ENCODE measurements around the gene FCHSD2.
A peak's percentile ranks its signal among the peaks of the same experiment; 100 is the strongest.
"Not testable (repeated sequence)": the region's sequence is repeated elsewhere in the genome, so short reads cannot be mapped to it uniquely, and the experiment has no call there.

Gene FCHSD2

GRCh38 chr11:73072935-73073481, 69.1 kb downstream of the FCHSD2 start:
- peak overlapping the region; percentile 34 to 63 for H3K27ac ChIP-seq (ENCODE audit: low read depth in 2 of 2, low read length in 2 of 2)
- H3K9me3 ChIP-seq (ENCODE audit: control insufficient read depth in 2 of 2, low read length in 2 of 2), result peaks cover 0 to 4% of the 10 kb centered on the region in 2 donors
- no peaks in the 10 kb centered on the region for H3K27me3 ChIP-seq (ENCODE audit: control insufficient read depth in 2 of 2, insufficient read depth in 2 of 2, low read length in 2 of 2)
- H3K36me3 ChIP-seq (ENCODE audit: control insufficient read depth in 2 of 2, insufficient read depth in 2 of 2, low read length in 2 of 2), result peaks cover 4% of the 10 kb centered on the region in 2 donors
- H3K4me1 ChIP-seq (ENCODE audit: control insufficient read depth in 2 of 2, insufficient read depth in 2 of 2, low read length in 2 of 2), result peaks cover 7 to 14% of the 10 kb centered on the region in 2 donors
- peak overlapping the region; percentile 4 to 26 for H3K4me3 ChIP-seq (ENCODE audit: low read length in 2 of 2)
- H3K9ac ChIP-seq (ENCODE audit: low read depth in 1 of 2, low read length in 2 of 2), result no peak overlapping the region

DNA sequence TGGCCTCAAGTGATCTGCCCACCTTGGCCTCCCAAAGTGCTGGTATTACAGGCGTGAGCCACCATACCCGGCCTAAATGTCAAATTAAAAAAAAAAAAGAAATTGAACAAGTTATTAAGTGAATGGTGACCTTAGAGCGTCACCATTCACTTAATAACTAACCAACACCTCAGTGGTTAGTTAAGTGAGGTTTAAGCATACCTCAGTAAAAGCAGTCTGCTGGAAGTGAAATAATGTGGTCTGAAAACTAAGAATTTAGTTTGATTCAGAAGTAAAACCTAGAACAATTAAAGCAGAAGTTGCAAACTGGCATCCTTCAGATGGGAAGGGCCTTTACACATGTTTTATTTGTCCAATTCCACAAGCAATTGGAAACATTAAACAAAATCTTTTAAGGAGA, 71.5 kb downstream of the FCHSD2 start:
- no peaks in the 10 kb centered on the region for H3K36me3 ChIP-seq (ENCODE audit: control insufficient read depth in 2 of 2, insufficient read depth in 2 of 2, low read length in 2 of 2)
- H3K4me3 ChIP-seq (ENCODE audit: low read length in 2 of 2), result no peak overlapping the region
- peaks cover 7 to 14% of the 10 kb centered on the region in 2 donors for H3K4me1 ChIP-seq (ENCODE audit: control insufficient read depth in 2 of 2, insufficient read depth in 2 of 2, low read length in 2 of 2)
- H3K27me3 ChIP-seq (ENCODE audit: control insufficient read depth in 2 of 2, insufficient read depth in 2 of 2, low read length in 2 of 2), result no peaks in the 10 kb centered on the region
- H3K27ac ChIP-seq (ENCODE audit: low read depth in 2 of 2, low read length in 2 of 2), result no peak overlapping the region
- H3K9ac ChIP-seq (ENCODE audit: low read depth in 1 of 2, low read length in 2 of 2), result no peak overlapping the region
- no peaks in the 10 kb centered on the region for H3K9me3 ChIP-seq (ENCODE audit: control insufficient read depth in 2 of 2, low read length in 2 of 2)

DNA sequence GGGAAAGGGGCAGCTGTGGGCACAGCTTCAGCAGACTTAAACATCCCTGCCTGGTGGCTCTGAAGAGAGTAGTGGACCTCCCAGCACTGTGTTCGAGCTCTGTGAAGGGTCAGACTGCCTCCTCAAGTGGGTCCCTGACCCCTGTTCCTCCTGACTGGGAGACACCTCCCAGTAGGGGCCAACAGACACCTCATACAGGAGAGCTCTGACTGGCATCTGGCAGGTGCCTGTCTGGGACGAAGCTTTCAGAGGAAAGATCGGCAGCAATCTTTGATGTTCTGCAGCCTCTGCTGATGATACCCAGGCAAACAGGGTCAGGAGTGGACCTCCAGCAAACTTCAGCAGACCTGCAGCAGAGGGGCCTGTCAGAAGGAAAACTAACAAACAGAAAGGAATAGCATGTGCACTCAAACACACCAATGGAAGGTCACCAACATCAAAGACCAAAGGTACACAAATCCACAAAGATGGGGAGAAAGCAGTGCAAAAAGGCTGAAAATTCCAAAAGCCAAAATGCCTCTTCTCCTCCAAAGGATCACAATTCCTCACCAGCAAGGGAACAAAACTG, 80.2 kb downstream of the FCHSD2 start:
- H3K9ac ChIP-seq (ENCODE audit: low read depth in 1 of 2, low read length in 2 of 2); H3K27ac ChIP-seq (ENCODE audit: low read depth in 2 of 2, low read length in 2 of 2); H3K4me3 ChIP-seq (ENCODE audit: low read length in 2 of 2); H3K9me3 ChIP-seq (ENCODE audit: control insufficient read depth in 2 of 2, low read length in 2 of 2); H3K4me1 ChIP-seq (ENCODE audit: control insufficient read depth in 2 of 2, insufficient read depth in 2 of 2, low read length in 2 of 2); H3K27me3 ChIP-seq (ENCODE audit: control insufficient read depth in 2 of 2, insufficient read depth in 2 of 2, low read length in 2 of 2); H3K36me3 ChIP-seq (ENCODE audit: control insufficient read depth in 2 of 2, insufficient read depth in 2 of 2, low read length in 2 of 2): not testable (repeated sequence)

DNA sequence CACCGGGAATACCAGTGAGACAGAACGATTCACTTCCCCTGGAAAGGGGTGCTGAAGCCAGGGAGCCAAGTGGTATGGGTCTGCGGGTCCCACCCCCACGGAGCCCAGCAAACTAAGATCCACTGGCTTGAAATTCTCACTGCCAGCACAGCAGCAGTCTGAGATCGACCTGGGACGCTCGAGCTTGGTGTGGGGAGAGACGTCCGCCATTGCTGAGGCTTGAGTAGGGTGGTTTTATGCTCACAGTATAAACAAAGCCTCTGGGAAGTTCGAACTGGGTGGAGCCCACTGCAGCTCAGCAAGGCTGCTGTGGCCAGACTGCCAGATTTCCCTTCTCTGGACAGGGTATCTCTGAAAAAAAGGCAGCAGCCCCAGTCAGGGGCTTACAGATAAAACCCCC, 80.7 kb downstream of the FCHSD2 start:
- not testable (repeated sequence) for H3K4me3 ChIP-seq (ENCODE audit: low read length in 2 of 2); H3K9me3 ChIP-seq (ENCODE audit: control insufficient read depth in 2 of 2, low read length in 2 of 2); H3K4me1 ChIP-seq (ENCODE audit: control insufficient read depth in 2 of 2, insufficient read depth in 2 of 2, low read length in 2 of 2); H3K36me3 ChIP-seq (ENCODE audit: control insufficient read depth in 2 of 2, insufficient read depth in 2 of 2, low read length in 2 of 2); H3K27me3 ChIP-seq (ENCODE audit: control insufficient read depth in 2 of 2, insufficient read depth in 2 of 2, low read length in 2 of 2); H3K9ac ChIP-seq (ENCODE audit: low read depth in 1 of 2, low read length in 2 of 2); H3K27ac ChIP-seq (ENCODE audit: low read depth in 2 of 2, low read length in 2 of 2)

GRCh38 chr11:73059915-73060314, 82.2 kb downstream of the FCHSD2 start:
- H3K9me3 ChIP-seq (ENCODE audit: control insufficient read depth in 2 of 2, low read length in 2 of 2), result no peaks in the 10 kb centered on the region
- H3K9ac ChIP-seq (ENCODE audit: low read depth in 1 of 2, low read length in 2 of 2), result no peak overlapping the region
- no peaks in the 10 kb centered on the region for H3K4me1 ChIP-seq (ENCODE audit: control insufficient read depth in 2 of 2, insufficient read depth in 2 of 2, low read length in 2 of 2)
- H3K27ac ChIP-seq (ENCODE audit: low read depth in 2 of 2, low read length in 2 of 2), result no peak overlapping the region
- H3K4me3 ChIP-seq (ENCODE audit: low read length in 2 of 2), result no peak overlapping the region
- no peaks in the 10 kb centered on the region for H3K27me3 ChIP-seq (ENCODE audit: control insufficient read depth in 2 of 2, insufficient read depth in 2 of 2, low read length in 2 of 2)
- H3K36me3 ChIP-seq (ENCODE audit: control insufficient read depth in 2 of 2, insufficient read depth in 2 of 2, low read length in 2 of 2), result no peaks in the 10 kb centered on the region

DNA sequence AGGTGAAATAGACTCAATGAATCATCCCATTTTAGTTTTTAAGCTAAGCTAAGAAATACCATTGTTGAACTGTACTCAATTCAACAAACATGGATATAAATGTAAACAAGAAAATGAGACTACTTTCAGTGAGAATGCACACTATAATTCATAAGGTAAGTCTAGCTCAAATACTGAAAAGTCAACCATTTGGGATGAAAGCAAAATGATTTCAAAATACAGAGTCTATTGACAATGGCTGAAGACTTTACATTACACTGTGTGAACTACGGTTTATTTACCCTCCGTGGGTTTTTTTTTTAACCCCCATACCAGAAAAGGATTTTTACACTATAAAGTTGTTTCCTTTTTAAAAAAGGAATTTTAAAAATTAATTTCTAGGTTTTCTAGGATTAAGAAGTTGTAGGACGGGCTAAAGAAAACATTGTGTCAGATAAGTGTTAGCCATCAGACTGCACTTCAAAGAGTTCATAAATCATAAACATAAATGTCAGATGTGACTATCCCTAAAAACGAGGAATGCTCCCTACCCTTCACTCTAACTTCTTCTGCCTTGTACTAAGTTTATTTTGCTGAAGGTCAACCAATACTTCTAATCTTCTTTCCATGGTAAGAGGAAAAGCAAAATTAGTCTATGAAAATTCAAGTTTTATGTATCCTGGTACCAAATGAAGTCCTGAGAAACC, 83.0 kb downstream of the FCHSD2 start:
- no peak overlapping the region for H3K4me3 ChIP-seq (ENCODE audit: low read length in 2 of 2)
- no peaks in the 10 kb centered on the region for H3K36me3 ChIP-seq (ENCODE audit: control insufficient read depth in 2 of 2, insufficient read depth in 2 of 2, low read length in 2 of 2)
- no peaks in the 10 kb centered on the region for H3K27me3 ChIP-seq (ENCODE audit: control insufficient read depth in 2 of 2, insufficient read depth in 2 of 2, low read length in 2 of 2)
- H3K9me3 ChIP-seq (ENCODE audit: control insufficient read depth in 2 of 2, low read length in 2 of 2), result no peaks in the 10 kb centered on the region
- no peak overlapping the region for H3K9ac ChIP-seq (ENCODE audit: low read depth in 1 of 2, low read length in 2 of 2)
- no peak overlapping the region for H3K27ac ChIP-seq (ENCODE audit: low read depth in 2 of 2, low read length in 2 of 2)
- H3K4me1 ChIP-seq (ENCODE audit: control insufficient read depth in 2 of 2, insufficient read depth in 2 of 2, low read length in 2 of 2), result no peaks in the 10 kb centered on the region

- Histone ChIP-seq H3K27me3 (ENCODE audit: control insufficient read depth in 2 of 2, insufficient read depth in 2 of 2, low read length in 2 of 2) (no peaks in the 10 kb centered on the region), H3K36me3 (ENCODE audit: control insufficient read depth in 2 of 2, insufficient read depth in 2 of 2, low read length in 2 of 2) (no peaks in the 10 kb centered on the region), H3K4me3 (ENCODE audit: low read length in 2 of 2) (no peak overlapping the region), H3K9me3 (ENCODE audit: control insufficient read depth in 2 of 2, low read length in 2 of 2) (no peaks in the 10 kb centered on the region), H3K4me1 (ENCODE audit: control insufficient read depth in 2 of 2, insufficient read depth in 2 of 2, low read length in 2 of 2) (no peaks in the 10 kb centered on the region), H3K27ac (ENCODE audit: low read depth in 2 of 2, low read length in 2 of 2) (no peak overlapping the region), H3K9ac (ENCODE audit: low read depth in 1 of 2, low read length in 2 of 2) (no peak overlapping the region)
These were observed 86.3 kb downstream of the FCHSD2 start for GRCh38 chr11:73055655-73056354.

GRCh38 chr11:73055002-73055401, 87.1 kb downstream of the FCHSD2 start:
- Histone ChIP-seq H3K27ac (ENCODE audit: low read depth in 2 of 2, low read length in 2 of 2) (no peak overlapping the region), H3K9me3 (ENCODE audit: control insufficient read depth in 2 of 2, low read length in 2 of 2) (no peaks in the 10 kb centered on the region), H3K36me3 (ENCODE audit: control insufficient read depth in 2 of 2, insufficient read depth in 2 of 2, low read length in 2 of 2) (no peaks in the 10 kb centered on the region), H3K4me3 (ENCODE audit: low read length in 2 of 2) (no peak overlapping the region), H3K27me3 (ENCODE audit: control insufficient read depth in 2 of 2, insufficient read depth in 2 of 2, low read length in 2 of 2) (no peaks in the 10 kb centered on the region), H3K9ac (ENCODE audit: low read depth in 1 of 2, low read length in 2 of 2) (no peak overlapping the region), H3K4me1 (ENCODE audit: control insufficient read depth in 2 of 2, insufficient read depth in 2 of 2, low read length in 2 of 2) (no peaks in the 10 kb centered on the region)

DNA sequence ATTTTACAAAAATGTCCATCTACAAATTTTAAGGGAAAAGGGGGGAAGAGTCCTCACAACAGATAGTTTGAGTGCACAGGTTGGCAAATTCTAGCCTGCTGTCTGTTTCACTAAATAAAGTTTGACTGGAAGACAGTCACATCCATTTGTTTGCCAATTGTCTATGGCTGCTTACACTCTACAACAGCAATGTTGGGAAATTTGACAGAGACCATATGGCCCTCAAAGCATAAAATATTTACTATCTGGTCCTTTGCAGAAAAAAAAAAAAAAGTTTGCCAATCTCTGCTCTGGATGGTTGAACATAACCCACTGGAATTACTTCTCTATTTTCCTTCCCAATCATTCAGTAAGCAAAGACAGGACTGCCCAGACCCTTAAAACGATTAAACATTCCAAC, 88.2 kb downstream of the FCHSD2 start:
- Histone ChIP-seq H3K9me3 (ENCODE audit: control insufficient read depth in 2 of 2, low read length in 2 of 2) (no peaks in the 10 kb centered on the region), H3K4me1 (ENCODE audit: control insufficient read depth in 2 of 2, insufficient read depth in 2 of 2, low read length in 2 of 2) (no peaks in the 10 kb centered on the region), H3K27ac (ENCODE audit: low read depth in 2 of 2, low read length in 2 of 2) (no peak overlapping the region), H3K4me3 (ENCODE audit: low read length in 2 of 2) (no peak overlapping the region), H3K36me3 (ENCODE audit: control insufficient read depth in 2 of 2, insufficient read depth in 2 of 2, low read length in 2 of 2) (no peaks in the 10 kb centered on the region), H3K27me3 (ENCODE audit: control insufficient read depth in 2 of 2, insufficient read depth in 2 of 2, low read length in 2 of 2) (no peaks in the 10 kb centered on the region), H3K9ac (ENCODE audit: low read depth in 1 of 2, low read length in 2 of 2) (no peak overlapping the region)

DNA sequence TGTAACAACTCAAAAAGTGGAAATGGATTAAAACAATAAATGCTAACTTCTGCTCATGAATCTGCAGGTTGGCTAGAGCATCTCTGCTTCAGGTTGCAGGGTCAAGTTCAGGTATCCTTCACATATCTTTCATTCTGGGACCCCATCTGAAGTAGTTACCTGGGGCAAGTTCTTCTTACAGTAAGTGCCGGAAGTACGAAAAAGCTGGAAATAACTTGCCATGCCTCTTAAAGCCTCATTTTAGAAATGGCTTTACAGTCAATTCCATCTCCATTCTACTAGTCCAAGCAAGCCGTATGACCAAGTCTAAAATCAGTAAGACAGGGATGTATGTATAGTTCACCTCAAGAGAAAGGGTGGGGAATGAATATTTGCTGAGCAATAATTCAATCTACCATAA, 93.7 kb downstream of the FCHSD2 start:
- Histone ChIP-seq H3K36me3 (ENCODE audit: control insufficient read depth in 2 of 2, insufficient read depth in 2 of 2, low read length in 2 of 2) (no peaks in the 10 kb centered on the region), H3K4me3 (ENCODE audit: low read length in 2 of 2) (peak overlapping the region in 1 of 2 donors; percentile 34), H3K27me3 (ENCODE audit: control insufficient read depth in 2 of 2, insufficient read depth in 2 of 2, low read length in 2 of 2) (no peaks in the 10 kb centered on the region), H3K27ac (ENCODE audit: low read depth in 2 of 2, low read length in 2 of 2) (peak overlapping the region; percentile 21 to 46), H3K4me1 (ENCODE audit: control insufficient read depth in 2 of 2, insufficient read depth in 2 of 2, low read length in 2 of 2) (peaks cover 2 to 6% of the 10 kb centered on the region in 2 donors), H3K9me3 (ENCODE audit: control insufficient read depth in 2 of 2, low read length in 2 of 2) (no peaks in the 10 kb centered on the region), H3K9ac (ENCODE audit: low read depth in 1 of 2, low read length in 2 of 2) (no peak overlapping the region)

All from mucosa of rectum (tissue), 2 donors.